CD4-positive, alpha-beta T cell treated with Interleukin-4 for 4 hours (primary cell): Measurements from ENCODE around the gene RIMBP2.

Experiments used
- DNase-seq: peaks from one replicate; pipeline ENCODE4 v3.0.0-alpha.2; 2020

Gene RIMBP2

DNA sequence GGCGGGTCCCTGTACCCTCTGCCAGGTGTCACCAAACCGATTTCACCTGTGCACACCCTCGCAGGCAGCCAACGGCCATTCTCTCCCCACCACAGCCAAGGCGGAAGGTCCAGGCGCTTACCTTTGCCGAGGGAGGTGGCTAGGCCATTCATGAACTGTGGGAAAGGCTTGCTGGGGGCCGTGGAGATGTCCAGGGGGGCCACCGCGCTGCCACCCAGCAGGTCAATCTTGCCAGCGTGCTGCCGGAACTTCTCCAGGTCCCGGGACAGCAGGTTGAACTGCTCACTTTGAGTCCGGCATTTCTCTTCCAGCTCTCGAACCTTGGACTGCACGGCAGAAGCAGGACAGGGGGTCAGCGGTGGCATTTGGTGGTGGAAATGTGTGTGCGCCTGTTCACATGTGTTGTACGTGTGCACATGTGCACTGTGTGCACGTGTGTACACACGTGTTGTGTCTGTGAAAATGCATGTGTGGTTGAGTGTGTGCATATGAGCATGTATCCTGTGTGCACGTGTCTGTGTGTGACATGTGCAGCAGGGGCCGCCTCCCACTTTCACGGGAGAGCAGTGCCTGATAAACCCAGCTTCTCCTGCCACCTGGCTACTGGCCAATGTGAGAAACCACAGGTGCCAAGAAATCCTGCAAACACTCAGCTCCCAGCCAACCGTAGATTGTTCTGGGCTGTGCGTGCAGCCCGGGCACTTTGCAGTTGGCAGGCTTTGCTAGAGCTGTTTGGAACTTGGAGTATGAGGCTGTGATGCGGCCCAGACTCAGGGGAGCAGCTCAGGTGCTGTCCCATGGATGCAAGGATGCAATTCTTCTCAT lies 259.5 kb downstream of the RIMBP2 start:
- DNase-seq: no peak

DNA sequence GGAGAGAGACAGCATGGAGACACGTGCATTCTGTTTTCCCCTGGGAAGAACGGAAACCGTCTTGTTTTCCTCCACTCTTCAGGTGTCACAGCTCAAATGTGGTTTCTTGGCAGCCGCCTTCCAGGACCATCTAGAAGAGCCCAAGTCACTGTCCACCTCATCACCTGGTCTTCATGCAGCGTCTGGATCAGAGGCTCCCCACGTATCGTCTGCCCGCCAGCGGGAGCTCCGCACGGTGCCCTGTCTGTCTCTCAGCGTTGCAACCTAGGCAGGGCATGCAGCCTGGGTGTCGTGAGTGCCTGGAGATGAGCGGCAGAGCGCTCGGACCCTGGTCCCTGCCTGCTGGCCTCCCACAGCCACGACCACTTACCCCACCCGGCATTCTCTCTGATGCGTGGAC lies 260.9 kb downstream of the RIMBP2 start:
- DNase-seq: no peak

GRCh38 chr12:130454296-130454695 lies 261.8 kb downstream of the RIMBP2 start:
- no peak for DNase-seq

- no peak for DNase-seq
Measured at GRCh38 chr12:130452546-130452945, 263.6 kb downstream of the RIMBP2 start.

DNA sequence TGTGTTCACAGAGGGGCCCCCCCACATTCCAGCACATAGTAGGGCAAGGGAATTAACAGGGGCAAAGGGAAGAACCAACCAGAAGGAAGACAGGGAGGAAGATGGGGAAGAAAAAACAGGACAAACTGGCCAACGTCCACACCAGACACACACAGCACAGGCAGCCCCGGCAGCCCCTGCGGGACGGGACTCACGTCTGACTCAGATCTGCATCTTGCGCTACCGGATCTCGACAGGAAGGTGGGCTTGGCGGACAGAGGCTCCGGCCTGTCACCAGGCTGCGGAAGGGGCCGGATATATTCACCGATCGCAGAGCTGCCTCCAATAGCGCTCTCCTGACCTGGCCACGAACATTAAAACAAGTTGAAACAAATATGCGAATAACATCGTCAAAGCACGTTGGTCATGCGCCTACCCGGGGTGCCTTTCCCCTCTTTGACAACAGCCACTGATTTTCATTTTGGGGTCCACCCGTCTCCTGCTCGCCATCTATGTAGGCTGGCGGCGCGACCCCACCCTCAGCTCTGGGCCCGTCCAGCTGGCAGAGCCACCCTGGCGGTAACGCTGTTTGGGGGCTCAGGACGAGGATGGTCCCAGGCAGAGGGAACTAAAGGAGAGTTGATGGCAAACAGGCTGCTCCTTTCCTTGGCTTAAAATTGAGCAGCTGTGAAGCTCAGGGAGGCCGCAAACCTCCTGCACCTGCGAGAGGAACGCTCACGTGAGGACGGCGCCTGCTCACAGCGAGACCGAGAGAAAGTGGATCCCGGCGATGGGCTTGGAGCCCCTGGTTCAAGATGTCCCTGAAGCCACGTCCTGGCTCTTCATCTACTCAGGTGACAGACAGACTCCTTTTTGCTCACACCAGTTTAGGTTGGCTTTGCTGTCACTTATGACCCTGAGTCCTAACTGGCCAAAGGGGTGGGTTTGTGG lies 264.8 kb downstream of the RIMBP2 start:
- no peak for DNase-seq

GRCh38 chr12:130449291-130449690 lies 266.8 kb downstream of the RIMBP2 start:
- no peak for DNase-seq

DNA sequence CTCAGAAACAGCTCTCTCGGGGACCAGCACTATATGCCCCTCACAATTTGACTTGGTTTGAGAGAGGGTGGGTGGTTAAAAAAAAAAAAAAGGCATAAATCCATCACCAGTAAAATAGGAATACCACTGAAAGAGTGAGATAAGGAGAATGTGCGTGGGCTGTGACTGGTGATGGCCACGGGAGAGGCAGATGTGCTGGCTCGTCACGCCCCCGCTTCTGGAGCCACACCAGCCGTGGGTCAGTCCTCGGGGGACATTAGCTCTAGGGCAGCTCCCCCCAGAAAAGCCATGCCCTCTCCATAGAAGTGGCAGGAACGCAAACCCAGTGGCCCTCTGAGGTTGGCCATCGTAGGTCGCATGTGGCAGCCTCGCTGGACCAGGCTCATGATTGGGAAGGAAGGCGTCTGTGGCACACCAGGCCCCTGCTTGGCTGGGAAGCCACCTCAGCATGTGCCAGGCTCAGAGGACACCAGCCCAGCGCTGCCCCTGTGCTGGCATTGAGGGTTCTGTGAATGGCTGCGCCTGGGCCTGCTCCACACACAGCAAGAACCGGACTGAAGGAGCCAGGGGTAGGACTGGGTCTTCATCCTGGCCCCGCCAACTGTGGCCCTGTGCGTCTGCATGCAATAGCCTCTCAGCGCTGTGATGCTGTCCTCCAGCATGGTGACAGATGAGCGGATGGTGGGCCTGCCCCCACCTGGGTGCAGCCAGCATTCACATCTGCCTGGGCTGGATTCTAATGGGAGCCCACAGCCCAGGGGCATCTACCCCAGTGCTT lies 267.9 kb downstream of the RIMBP2 start:
- no peak for DNase-seq

DNA sequence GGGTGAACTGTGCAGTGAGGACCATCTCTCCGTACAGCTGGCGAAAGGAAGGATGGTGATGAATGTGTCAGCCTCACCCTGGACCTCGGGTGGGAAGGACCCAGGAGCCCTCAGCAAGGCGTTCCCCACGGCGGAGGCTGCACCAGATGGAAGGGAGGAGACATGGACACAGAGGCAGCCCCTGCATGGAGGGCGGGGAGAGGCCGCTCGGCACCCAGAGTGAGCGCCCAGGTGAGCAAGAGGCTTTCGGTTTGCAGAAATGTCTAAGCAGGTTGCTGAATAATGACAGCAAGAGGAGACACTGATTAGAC lies 268.5 kb downstream of the RIMBP2 start:
- no peak for DNase-seq

DNA sequence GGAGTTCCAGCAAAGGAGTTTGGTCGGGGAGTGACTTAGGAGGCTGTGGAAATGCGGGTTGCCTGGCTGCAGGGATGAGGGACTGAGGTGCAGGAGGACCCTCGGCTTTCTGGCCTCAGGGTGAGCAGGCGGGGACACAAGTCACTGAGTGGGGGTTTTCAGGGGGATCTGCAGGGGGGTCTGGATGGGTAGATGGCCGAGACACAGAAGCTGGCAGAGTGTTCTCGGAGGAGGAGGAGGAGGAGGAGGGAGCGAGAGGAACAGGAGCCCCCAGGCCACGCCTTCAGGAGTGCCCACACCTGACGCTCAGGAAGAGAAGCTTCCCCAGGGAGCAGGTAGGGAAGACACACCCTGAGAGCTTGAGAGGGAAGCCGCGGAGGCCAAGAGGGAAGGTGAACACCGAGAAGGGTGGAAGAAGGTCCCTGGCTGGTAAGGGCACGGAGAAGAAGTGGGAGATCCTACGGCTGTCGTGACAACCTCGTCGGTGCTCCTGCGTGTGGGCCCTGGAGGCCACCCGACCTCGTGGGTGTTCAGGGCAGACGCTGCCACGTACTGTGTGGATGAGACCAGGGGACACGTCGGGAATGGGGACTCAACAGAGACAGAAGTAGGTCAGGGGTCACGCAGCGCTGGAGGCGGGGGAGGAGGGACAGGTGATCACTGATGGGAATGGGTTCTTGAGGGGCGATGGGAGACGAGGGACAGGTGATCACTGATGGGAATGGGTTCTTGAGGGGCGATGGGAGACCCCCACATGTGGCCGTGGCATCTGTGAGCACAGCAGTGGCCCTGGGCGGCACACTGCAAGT lies 269.0 kb downstream of the RIMBP2 start:
- DNase-seq: no peak

DNA sequence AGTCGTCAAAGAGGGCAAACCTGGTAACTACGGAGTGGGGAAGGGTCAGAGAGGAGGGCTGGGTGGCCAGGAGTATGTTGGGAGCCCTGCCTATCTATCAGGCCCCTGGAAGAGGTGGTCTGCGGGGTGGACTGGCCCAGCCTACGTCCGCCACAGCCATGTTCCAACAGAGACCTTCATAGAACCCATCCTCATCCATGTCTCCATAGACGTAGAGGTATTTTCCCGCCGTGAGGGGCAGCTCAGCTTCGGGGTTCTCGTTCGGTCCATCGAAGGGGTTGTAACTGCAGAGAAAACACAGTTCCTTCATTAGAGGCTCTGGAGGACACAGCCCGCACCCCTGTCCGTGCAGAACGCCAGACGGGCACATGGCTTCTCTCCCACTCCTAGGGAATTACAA lies 271.1 kb downstream of the RIMBP2 start:
- no peak for DNase-seq

DNA sequence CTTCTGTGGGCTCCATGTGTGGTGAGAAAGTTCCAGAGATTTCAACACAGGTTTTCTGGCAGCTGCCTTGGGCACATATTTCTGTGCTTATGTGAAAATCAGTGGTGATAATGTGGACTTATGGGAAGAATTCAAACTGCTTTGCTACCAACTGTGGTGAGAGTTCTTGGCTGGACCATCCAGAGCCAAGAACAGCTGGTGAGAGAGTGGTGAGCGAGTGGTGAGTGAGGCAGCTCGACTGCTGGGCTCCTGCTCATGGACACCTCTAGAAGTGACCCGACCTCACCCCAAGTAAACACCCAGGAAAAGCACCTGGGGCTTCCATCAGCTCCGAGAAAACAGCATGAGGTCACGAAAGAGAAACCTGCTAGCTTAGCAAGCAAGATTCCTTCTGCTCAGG lies 272.0 kb downstream of the RIMBP2 start:
- no peak for DNase-seq

DNA sequence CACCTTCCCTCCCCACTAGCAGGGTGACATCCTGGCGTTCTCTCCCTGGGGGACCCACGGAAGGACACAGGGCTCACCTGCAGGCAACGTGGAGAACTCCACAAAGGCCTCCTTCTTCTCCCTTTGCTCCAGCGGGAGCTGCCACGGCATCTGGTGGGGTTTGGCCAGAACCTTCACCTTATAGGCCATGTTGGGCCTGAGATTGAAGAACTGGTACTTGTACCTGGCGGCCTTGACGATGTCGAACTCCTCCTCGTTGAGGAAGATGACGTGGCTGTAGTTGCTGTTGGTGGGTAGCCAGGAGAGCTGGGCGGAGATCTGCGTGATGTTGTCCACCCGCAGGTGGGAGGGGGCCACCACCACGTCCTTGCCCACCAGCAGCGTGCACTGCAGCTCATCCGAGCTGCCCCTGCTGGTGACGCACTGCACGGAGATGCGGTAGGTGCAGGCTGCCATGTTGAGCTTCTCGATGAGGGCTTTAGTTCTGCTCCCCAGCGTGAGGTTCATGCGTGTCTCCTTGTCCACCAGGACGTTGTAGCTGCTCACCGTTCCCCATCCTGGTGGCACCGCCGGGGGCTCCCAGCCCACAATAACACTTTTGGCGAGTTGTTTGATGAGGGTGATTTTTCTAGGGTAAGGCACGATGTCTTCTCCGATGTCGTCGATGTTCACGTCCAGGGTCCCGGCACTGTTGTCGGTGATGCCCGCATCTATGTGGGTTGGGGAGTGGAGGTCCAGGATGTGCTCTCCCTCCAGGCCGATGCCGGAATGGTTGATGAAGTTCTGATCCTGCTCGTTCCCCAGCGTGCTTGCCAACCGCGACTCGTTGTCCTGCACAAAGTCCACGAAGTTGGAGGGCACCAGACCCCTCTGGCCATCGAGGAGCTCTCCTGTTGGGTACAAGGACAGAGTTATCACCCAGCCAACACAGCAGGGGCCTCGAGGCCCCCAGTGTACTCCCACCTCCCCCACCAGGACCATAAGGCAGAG lies 274.0 kb downstream of the RIMBP2 start:
- no peak for DNase-seq

DNA sequence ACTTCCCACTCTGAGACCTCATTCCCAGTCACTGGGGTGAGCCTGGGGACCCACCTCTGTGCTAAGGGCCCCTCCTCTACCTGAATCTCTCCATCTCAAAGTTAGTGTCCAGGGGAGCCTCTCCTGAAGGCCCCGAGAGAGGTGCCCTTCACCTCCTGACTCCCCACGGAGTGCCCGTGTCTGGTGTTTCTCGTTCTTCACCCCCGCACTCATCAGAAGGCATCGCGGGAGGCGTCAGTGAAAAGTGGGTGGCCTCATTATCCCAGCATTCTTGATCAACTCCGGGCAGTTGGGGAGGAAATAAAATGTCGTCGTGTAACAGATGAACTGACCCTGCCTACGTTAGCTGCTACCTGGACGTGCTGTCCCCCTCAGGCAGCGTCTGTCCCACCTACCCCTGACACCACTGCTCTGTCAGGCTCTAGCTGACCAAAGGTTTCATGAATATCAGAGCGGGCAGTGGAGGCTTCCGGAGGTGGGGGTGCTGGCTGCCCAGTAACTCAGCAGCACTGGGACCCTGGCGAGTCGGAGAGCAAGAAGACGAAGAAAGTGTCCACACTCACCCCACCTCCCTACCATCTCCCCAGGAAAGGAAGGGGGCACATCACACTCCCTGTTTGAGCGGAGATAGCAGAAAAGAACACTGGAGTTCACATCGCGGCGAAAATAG lies 275.6 kb downstream of the RIMBP2 start:
- DNase-seq: no peak

GRCh38 chr12:130439250-130439649 lies 276.8 kb downstream of the RIMBP2 start:
- no peak for DNase-seq

DNA sequence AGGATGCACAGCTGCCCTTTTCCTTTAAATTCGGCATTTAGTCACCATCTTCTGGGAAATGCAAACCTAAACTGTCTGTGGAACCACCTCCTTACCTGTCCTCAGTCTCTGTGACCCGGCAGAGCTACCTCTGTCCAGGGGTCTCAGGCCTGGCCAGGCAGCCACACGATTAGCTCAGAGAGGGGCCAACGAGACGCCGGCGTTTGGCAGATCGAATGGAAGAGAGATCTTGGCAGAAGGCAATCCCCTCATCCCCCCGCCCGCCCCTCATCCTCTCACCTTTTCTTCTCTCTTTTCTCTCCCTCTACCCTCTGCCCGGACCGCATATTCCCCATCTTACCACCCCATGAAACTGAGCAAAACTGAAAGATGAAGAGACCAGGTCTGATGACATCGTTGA lies 277.4 kb downstream of the RIMBP2 start:
- DNase-seq: no peak

DNA sequence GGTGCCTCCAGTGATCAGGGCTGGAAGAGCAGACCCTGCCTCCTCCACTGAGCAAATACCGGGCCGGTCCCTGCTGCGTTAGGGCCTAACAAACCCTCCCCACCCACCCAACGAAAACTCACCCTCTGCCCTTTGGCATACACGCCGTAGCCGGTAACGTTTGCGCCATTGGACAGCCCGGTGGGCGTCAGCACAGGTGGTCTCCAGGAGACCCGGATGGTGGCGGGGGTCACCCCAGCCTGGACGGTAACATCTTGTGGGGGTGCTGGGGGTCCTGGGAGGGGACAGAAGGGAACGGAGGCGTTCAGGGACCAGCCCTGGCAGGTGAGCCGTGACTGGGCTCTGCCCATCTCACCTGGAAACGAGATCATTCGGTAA lies 277.9 kb downstream of the RIMBP2 start:
- DNase-seq: no peak

DNA sequence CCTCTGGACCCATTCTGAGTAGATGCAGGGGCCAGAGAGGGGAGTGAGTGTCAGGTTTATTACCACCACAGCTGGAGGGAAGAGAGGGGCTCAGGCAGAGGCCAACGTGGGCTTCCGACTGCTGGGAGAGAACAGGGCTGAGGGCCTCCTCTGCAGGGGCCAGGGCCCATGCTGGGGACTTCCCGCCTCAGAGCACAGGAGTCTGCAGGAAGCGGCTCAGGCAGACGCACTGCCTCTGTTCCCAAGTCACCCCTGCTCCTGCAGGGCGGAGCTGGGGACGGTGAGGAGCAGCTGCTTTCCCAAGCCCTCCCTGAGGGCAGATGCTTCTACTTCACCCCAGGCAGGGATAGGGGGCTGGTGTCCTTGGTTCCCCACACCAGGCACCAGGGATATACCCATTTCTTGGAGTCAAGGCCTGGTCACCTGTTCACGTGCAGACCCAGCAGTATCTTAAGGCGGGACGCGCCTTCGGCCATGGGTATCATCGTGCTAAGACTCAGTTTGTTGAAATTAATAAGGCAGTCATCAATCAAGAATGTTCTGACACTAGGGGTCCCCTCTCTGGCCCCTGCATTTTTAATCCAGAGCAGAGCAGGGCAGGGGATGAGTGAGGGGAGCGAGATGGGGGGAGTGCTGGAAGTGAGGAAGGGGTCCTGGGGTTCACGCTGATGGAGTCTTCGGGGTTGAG lies 278.4 kb downstream of the RIMBP2 start:
- no peak for DNase-seq

GRCh38 chr12:130436741-130437501 lies 279.2 kb downstream of the RIMBP2 start:
- DNase-seq: no peak

DNA sequence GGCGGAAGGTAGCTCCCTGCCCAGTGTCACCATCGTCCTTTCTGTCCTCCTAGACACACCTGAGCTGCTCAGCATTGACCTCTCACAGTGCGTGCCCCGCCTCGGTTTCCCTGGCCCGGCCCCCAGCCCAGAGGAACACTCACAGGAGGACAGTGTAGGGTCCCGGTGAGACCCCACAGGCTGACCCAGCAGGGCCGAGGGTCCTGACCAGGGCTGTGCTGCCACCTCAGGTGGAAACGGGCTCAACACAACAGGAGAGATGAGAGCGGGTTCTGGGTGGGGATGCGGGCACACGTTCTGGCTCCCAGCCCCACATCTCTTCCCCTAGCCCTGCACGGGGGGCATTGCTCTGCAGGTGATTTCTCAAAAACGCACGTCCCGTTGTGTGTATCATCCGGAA lies 280.3 kb downstream of the RIMBP2 start:
- no peak for DNase-seq
